ENCODE data around the gene TMEM250.

The TMEM250 gene

DNA sequence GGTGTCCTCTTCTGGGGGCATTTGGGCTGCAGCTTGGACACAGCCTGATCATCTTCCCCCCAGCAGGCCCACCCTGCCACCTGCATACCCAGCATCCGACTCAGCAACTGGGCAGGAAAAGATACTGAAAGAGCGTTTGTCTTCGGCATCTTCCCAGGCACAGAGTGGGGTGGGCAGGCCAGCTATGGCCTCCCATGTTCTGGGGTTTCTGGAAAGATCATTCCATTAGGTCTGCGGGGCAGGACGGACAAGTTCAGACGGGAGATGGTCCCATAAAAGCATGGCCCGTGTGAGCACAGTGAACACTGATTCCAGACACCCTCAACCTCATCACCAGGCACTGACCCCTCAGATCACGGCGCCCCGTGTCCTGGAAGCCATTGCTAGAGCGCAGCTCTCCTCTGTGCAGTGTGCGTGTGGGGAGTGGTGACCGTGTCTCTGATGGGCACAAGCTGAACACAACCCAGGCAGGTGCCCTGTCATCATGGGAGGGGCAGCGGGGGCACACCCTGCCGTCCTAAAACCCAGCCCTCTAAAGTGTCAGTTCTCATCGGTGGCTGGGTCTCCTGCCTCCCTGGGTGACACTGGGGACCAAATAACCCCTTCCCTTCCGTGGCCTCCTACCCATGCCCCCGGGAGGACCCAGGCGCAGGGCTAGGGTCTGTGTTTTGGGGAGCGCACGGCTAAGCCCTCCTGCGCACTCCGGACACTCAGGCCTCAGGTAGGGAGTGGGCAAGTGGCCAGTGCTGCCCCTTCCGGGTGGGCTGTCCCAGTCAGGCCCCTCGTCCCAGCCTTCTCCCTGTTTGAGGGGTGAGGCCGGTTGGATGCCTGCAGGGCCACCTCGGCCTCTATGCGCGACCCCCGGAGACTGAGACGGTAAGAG is 13.2 kb upstream of the TMEM250 start:
- no peak for DNase-seq

DNA sequence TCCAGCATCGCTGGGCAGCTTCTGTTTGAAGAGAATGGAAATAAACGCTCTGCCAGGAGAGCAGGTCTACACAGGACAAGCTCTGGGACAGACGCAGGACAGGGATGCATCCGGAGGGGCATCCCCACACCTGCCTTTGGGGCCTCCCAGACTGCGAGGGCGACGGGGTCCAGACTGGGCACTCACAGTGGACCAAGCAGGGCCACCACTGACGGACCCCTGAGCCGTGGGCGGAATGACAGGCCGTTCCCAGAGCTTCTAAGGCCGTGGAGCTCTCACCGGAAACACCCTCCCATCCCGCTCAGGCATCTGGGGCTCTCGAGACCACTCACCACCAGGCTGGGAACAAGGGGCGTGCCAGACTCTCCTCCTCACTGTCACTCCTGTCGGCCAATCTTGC is 10.5 kb upstream of the TMEM250 start:
- no peak for DNase-seq

DNA sequence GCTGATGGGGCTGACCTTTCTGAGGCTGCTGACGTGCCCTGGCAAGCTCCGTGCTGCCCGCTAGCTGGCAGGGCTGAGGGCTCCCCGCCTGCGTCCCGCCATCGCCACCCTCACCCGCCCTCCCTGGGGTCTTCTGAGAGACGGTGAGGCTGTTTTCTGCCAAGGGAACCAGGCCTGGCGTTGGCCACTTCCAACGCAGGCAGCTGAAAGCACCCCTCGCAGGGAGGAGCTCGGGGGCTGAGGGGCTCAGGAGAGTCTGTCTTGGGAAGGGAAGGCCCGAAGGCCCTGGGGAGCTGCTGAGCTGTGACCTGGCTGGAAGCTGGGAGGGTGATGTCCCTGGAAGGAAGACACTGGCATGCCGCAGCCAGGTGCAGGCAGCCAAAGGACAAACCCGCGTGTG is 9.8 kb upstream of the TMEM250 start:
- no peak for DNase-seq

DNA sequence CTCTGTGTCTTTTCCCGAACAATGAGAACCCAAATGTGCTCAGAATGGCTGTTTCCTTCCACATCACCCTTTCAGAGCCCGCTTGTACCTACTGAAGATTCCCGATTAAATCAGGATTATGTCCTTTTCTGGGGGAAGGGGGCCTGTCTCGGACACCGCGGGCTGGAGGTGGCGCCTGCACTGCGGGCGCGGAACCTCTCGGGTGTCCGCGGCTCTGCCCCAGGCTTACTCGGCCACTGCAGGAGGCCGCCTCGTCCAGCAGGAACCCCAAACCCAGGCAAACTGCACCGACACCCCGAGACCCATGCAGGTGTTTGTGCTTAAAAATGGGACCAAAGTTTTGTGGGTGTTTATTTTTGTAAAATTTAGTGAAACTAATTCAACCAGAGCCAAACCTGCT is 8.6 kb upstream of the TMEM250 start:
- no peak for DNase-seq

DNA sequence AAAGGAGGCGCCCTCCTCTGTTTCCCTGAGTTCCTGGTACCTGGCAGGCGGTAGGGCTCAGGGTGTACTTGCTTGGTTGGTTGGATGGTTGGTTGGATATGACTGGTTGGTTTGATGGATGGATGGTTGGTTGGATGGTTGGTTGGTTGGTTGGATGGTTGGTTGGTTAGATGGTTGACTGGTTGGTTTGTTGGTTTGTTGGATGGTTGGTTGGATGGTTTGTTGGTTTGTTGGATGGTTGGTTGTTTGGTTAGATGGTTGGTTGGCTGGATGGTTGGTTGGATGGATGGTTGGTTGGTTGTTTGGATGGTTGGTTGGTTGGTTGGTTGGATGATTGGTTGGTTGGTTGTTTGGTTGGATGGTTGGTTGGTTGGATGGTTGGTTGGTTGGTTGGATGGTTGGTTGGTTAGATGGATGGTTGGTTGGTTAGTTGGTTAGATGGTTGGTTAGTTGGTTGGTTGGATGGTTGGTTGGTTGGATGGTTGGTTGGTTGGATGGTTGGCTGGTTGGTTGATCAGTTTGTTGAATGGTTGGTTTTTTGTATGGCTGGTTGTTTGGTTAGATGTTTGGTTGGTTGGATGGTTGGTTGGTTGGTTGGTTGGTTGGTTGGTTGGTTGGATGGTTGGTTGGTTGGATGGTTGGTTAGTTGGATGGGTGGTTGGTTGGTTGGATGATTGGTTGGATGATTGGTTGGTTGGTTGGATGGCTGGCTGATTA is 6.5 kb upstream of the TMEM250 start:
- DNase-seq, result no peak

GRCh38 chr9:136122425-136123383 is 4.0 kb upstream of the TMEM250 start:
- DNase-seq, result peak; percentile 39 to 62

DNA sequence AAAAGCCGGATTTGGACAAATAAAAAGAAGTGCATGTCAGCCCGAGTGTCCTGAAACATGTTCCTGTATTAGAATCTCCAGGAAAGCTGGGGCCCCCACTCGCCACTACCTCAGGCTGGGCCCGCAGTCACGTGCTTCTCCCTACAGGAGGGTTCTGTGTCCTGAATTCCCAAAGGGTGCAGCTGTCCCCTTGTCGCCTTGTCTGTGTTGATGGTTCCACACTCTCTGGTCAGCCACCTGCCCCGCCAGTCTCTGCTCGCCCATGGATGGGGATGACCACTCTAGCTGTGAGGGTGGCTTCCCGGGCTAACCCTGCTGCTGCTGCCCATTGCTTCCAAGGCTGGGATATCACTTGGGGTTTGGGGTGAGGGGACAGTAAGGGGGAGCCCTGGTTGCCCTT is 3.1 kb upstream of the TMEM250 start:
- DNase-seq, result no peak

- DNase-seq, result no peak
These were observed 1.8 kb upstream of the TMEM250 start for GRCh38 chr9:136120438-136120844.

DNA sequence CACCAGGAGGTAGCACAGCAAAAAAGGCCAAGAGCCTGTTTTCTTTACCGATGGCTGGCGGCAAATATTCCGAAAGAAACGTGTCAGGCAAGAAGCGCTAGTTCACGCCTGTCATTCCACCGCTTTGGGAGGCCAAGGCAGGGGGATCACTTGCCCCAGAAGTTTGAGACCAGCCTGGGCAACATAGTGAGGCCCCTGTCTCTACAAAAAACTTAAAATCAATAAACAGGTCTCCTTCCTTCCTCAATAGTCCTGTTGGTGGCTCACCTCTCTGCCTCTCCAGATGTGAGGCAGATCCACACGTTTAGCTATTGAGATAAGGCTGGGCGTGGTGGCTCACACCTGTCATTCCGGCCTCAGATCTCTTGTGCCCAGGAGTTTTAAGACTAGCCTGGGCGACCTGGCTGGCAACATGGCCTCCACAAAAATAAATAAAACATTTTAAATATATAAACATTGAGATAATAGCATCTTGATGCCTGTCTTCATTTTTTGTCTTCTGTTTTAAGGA is 1.3 kb upstream of the TMEM250 start:
- DNase-seq, result no peak

DNA sequence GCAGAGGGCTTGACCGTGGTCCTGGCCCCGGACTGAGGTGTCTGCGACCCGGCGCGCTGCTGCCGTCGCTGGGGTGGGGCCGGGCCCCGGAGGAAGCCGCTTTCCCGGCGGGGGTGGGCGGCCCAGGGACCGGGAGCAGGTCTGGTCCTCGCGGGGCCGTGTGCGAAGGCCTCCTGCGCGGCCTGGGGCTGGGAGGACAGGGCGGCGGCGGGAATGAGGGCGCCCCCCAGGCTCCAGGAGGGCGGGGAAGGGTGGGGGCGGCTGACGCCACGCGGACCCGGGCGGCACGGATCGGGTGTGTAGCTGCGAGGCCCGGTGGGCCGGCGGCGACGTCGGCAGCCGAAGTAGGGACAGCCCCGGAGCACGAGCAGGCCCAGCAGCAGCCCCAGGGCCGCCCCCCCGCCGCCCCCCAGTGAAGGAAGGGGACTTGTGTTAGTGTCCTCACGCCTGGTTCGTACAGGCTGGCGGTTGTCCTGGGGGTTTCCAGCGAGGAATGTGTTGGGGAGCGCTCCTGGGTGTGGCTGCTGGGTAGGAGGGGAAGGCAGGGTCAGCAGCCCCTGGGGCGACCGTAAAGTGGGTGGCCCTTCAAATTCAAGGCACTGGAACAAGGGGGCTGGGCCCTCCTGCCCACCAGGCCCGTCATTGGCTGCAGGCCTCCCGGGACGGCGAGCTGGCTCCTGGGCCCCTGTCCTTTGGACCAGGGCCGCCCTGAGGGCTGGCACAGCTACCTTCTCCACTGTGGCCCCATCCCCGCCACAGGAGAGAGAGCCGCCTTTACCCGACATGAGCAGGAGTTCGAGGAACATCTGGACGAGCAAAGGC is 597 bp upstream of the TMEM250 start:
- DNase-seq, result no peak

DNA sequence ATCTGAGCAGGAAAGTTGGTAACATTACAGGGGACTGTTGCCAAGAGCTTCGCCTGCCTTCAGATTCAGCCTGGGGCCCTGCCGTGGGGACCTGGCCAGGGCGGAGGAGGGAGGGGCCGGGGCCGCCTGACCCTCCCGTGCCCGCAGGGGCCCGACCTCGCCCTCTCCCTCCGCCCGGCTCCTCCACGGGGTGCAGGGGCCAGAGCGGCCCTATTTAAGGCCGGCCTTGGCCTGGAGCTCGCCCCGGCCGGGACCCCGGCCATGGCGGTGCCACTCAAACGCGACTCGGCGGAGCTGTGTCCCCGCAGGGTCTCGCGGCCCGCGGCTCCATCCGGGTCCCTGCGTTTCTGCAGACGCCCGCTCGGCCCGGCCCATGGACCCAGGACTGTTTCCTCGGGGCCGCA is 757 bp downstream of the TMEM250 start:
- no peak for DNase-seq

GRCh38 chr9:136117291-136117915 is 1.3 kb downstream of the TMEM250 start:
- no peak for DNase-seq

DNA sequence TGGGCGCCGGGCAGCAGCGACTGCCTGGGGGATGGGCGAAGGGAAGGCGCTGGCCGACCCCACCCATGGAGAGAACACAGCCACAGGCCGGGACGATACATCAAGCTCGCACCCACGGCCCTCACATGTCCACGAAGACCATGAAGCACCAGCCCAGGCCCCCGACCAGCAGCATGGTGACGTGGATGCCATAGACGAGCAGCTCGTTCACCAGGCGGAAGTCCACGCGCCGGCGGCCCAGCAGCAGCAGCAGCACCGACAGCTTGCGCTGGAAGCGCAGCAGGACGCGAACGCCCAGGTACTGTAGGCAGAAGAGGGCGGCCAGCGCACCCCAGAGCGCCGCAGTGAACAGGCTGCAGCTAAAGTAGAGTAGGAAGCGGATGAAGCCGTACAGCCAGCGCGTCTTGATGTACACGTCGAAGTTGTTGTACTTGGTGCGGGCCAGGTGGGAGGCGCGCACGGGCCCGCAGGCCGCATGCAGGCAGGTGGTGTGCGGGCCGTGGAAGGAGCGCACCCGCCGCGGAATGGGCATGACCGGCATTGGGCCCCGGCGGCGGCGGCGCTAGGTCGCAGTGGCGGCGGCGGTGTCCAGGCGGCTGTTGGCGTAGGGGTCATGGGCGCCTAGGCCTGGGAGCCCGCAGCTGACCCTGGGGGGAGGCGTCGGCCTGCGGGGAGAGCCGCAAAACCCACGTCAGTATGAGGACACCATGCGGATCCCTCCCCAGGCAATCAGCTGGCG is 2.1 kb downstream of the TMEM250 start:
- no peak for DNase-seq

DNA sequence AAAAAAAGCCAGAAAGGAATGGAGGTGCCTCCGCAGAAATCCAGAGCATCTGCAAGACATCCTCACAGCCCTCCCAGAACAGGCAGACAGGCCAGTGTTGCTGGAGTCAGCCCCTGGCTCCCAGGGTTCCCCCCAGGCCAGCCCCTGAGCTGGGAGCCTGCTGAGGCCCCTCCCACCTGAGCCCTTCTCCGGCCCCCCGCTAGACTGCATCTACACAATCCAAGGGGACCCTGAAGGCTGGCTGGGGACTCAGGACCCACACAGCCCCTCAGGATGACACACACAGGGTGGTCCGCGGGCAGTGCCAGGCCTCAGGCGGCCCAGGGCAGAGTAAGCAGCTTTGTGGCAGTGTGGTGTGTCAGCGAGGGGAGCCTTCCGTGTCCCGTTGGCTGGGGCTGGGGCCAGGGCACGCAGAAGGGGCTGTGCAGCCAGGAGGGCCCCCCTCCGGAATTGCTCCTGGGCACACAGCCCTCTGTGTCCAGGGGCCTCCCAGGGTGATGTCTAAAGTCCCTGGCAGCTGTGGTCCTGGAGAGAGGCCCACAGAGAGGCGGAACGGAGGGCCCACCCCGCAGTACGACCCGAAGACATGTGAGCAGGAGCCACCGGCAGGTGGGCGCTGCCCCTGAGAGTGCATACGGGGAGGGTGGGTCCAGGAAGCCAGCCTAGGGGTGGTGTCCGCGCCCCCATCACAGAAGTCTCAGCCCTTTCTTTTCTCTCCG is 2.9 kb downstream of the TMEM250 start:
- no peak for DNase-seq

GRCh38 chr9:136115206-136115605 is 3.5 kb downstream of the TMEM250 start:
- no peak for DNase-seq

DNA sequence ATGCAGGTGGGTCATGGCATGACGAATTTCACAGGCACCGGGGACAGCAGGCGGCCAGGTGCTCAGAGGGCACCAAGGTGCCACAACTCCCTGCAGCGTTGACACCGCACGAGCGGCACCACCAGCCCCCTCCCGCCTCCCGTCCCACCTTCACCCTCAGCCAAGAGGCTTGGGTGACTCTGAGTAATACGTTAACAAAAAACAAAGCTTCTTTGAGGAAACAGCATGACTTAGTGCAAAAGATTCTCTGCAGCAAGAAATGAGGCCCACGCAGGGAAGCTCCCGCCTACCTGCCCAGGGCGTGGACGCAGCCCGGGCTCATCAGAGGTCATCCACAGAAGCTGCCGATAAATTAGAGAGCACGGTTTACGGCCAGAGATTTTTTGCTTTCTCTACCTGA is 4.1 kb downstream of the TMEM250 start:
- no peak for DNase-seq

DNA sequence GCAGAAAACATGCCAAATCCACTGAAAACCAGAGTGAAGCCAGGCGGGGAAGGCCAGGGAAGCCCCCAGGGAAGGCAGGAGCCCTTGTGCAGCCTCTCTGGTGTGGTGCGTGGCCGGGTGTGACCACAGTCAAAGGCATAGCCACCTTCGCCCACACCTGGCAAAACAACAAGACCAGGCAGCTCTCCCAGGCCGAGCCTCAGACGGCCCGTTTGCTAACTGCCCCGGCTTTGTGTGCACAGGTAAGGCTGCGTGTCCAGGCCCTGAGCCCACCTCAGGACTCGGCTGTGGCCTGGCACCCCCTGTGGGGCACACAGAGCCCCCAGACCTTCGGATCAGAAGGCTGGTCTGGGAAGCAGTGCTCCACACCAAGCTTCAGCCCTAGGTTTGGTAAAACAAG is 6.1 kb downstream of the TMEM250 start:
- no peak for DNase-seq

DNA sequence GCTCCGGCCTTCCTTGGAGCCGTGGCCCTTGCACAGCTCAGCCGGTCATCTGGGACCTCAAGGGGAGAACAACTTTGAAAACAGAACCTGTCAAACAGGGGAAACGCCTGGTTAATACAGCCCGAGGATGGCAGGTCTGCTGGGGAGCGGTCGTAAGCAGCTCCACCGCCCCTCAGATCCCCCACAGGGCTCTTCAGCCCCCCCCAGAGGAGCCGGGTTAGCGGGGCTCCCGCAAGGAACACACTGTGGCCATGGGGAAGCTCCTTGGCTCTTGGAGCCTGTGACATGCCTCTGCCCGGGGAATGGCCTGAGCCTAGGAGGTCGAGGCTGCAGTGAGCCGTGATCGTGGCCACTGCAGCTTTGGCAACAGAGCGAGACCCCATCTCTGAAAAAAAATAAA is 6.8 kb downstream of the TMEM250 start:
- no peak for DNase-seq

DNA sequence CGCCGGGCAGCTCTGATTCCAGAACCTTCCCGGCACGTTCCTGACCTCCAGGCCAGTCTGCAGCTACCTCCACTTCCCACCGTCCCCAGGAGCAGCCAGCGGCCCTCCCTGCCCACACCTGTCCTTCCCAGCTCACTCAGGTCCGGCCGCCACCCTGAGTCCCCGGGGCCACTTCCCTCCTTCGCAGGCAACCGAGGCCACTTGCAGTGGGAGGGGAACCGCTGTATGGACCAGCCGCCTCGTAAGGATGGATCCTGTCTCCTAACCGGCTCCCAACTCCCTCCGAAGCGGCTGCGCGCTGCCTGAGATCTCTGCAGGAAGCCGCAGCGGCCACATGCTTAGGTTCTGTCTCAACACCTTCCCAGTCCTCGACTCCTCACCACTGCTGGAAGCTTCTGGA is 7.5 kb downstream of the TMEM250 start:
- DNase-seq, result no peak

Data from bone marrow (tissue), 2 donors.